Measurements from ENCODE around the gene NFATC2IP. TPM values are rescaled to one million over a fixed set of nuclear protein-coding genes. Genes with fewer than 3 reads are reported as not detected.

Gene NFATC2IP
- 26.0 TPM for total RNA-seq

- H3K9me3 ChIP-seq = no peaks in the 10 kb centered on the region
- peak within 1 kb of the TSS; percentile 70 for H3K27ac ChIP-seq
- peak within 1 kb of the TSS; percentile 69 to 95 for H3K4me3 ChIP-seq
- no peaks in the 10 kb centered on the region for H3K27me3 ChIP-seq
- peaks cover 26% of the 10 kb centered on the region for H3K4me1 ChIP-seq
- H3K36me3 ChIP-seq = peaks cover 0 to 30% of the 10 kb centered on the region in 2 donors
- peak; percentile 99 to 100 for DNase-seq (ENCODE audit: extremely low spot score in 2 of 2)
- intact Hi-C loops (cut with DNase I) = no loop called here
- TF ChIP-seq POLR2AphosphoS5 (IDR thresholded peaks at IDR 0.05; ENCODE audit: insufficient read depth in 1 of 2, low read depth in 1 of 2) = peak; percentile 81 to 99
- TF ChIP-seq POLR2A (IDR thresholded peaks at IDR 0.05) = no peak
Measured at GRCh38 chr16:28950648-28951409, at the start of gene NFATC2IP. NFATC2IP (plus strand) TSS chr16:28950937; CDS start chr16:28951012, 75 bp downstream.

- H3K9me3 ChIP-seq = no peaks in the 10 kb centered on the region
- intact Hi-C loops (cut with DNase I) = no loop called here
- no peak overlapping the region for H3K4me3 ChIP-seq
- no peaks in the 10 kb centered on the region for H3K4me1 ChIP-seq
- no peaks in the 10 kb centered on the region for H3K27me3 ChIP-seq
- TF ChIP-seq CTCF (IDR thresholded peaks at IDR 0.05) (no peak), POLR2AphosphoS5 (IDR thresholded peaks at IDR 0.05; ENCODE audit: insufficient read depth in 1 of 2, low read depth in 1 of 2) (no peak), POLR2A (IDR thresholded peaks at IDR 0.05) (no peak)
- H3K27ac ChIP-seq = no peak overlapping the region
- peaks cover 0 to 6% of the 10 kb centered on the region in 2 donors for H3K36me3 ChIP-seq
- no peak for DNase-seq (ENCODE audit: extremely low spot score in 2 of 2)
Measured at GRCh38 chr16:28901862-28902261, 48.9 kb upstream of the NFATC2IP start.

- DNase-seq (ENCODE audit: extremely low spot score in 2 of 2) = no peak
- intact Hi-C loops (cut with DNase I) = no loop called here
- H3K4me1 ChIP-seq = no peaks in the 10 kb centered on the region
- peaks cover 0 to 12% of the 10 kb centered on the region in 2 donors for H3K36me3 ChIP-seq
- TF ChIP-seq POLR2AphosphoS5 (IDR thresholded peaks at IDR 0.05; ENCODE audit: insufficient read depth in 1 of 2, low read depth in 1 of 2) (no peak), POLR2A (IDR thresholded peaks at IDR 0.05) (no peak)
- no peaks in the 10 kb centered on the region for H3K27me3 ChIP-seq
- H3K9me3 ChIP-seq = no peaks in the 10 kb centered on the region
- no peak overlapping the region for H3K4me3 ChIP-seq
- no peak overlapping the region for H3K27ac ChIP-seq
Measured at GRCh38 chr16:28902909-28903308, 47.8 kb upstream of the NFATC2IP start.

- H3K27ac ChIP-seq = no peak overlapping the region
- TF ChIP-seq POLR2A (IDR thresholded peaks at IDR 0.05) = no peak
- no peak for DNase-seq (ENCODE audit: extremely low spot score in 2 of 2)
- H3K4me3 ChIP-seq = no peak overlapping the region
- H3K27me3 ChIP-seq = no peaks in the 10 kb centered on the region
- no peaks in the 10 kb centered on the region for H3K4me1 ChIP-seq
- no peaks in the 10 kb centered on the region for H3K9me3 ChIP-seq
- intact Hi-C loops (cut with DNase I) = no loop called here
- peaks cover 0 to 18% of the 10 kb centered on the region in 2 donors for H3K36me3 ChIP-seq
Measured at GRCh38 chr16:28903344-28904042, 47.2 kb upstream of the NFATC2IP start.

GRCh38 chr16:28904363-28904762, 46.4 kb upstream of the NFATC2IP start:
- Histone ChIP-seq H3K4me1 (no peaks in the 10 kb centered on the region), H3K4me3 (no peak overlapping the region), H3K27ac (no peak overlapping the region), H3K36me3 (peaks cover 0 to 20% of the 10 kb centered on the region in 2 donors), H3K9me3 (no peaks in the 10 kb centered on the region), H3K27me3 (no peaks in the 10 kb centered on the region)
- DNase-seq (ENCODE audit: extremely low spot score in 2 of 2) = no peak
- no peak for TF ChIP-seq POLR2A (IDR thresholded peaks at IDR 0.05)
- no peak for TF ChIP-seq POLR2AphosphoS5 (IDR thresholded peaks at IDR 0.05; ENCODE audit: insufficient read depth in 1 of 2, low read depth in 1 of 2)
- TF ChIP-seq CTCF (IDR thresholded peaks at IDR 0.05) = no peak
- intact Hi-C loops (cut with DNase I) = no loop called here

GRCh38 chr16:28904828-28905227, 45.9 kb upstream of the NFATC2IP start:
- H3K27me3 ChIP-seq = no peaks in the 10 kb centered on the region

More at GRCh38 chr16:28904828-28905227, 45.9 kb upstream of the NFATC2IP start:
- H3K36me3 ChIP-seq = peaks cover 0 to 20% of the 10 kb centered on the region in 2 donors
- DNase-seq (ENCODE audit: extremely low spot score in 2 of 2) = no peak
- no peak for TF ChIP-seq POLR2A (IDR thresholded peaks at IDR 0.05)
- TF ChIP-seq POLR2AphosphoS5 (IDR thresholded peaks at IDR 0.05; ENCODE audit: insufficient read depth in 1 of 2, low read depth in 1 of 2) = no peak
- no peak for TF ChIP-seq CTCF (IDR thresholded peaks at IDR 0.05)
- H3K9me3 ChIP-seq = no peaks in the 10 kb centered on the region
- H3K4me1 ChIP-seq = no peaks in the 10 kb centered on the region
- no peak overlapping the region for H3K4me3 ChIP-seq
- intact Hi-C loops (cut with DNase I) = no loop called here
- no peak overlapping the region for H3K27ac ChIP-seq
